DMS79 treated with DMSO at 0.1 percent for 48 hours (cell line): Measurements from ENCODE around the gene TRIM34.
"Not testable (repeated sequence)": the region's sequence is repeated elsewhere in the genome, so short reads cannot be mapped to it uniquely, and the experiment has no call there.

Experiments
- DNase-seq: peaks from one replicate; lab custom pipeline; 2025; lab: John Stamatoyannopoulos, UW

The TRIM34 gene

GRCh38 chr11:5620651-5621521, 3.9 kb upstream of the TRIM34 start:
- no peak for DNase-seq

DNA sequence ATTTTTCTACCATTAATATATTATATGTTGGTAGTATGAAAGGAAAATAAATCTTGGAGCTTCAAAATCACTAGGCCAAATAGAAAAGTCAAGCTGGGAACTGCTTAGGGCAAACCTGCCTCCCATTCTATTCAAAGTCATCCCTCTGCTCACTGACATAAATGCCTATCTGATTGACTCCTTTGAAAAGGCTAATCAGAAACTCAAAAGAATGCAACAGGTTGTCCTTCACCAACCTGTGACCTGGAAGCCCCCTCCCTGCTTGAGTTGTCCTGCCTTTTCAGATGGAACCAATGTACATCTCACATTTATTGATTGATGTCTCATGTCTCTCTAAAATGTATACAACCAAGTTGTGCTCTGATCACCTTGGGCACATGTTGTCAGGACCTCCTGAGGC, 3.2 kb upstream of the TRIM34 start:
- no peak for DNase-seq

GRCh38 chr11:5622802-5623201, 2.0 kb upstream of the TRIM34 start:
- no peak for DNase-seq

GRCh38 chr11:5625281-5625680, 480 bp downstream of the TRIM34 start:
- no peak for DNase-seq

DNA sequence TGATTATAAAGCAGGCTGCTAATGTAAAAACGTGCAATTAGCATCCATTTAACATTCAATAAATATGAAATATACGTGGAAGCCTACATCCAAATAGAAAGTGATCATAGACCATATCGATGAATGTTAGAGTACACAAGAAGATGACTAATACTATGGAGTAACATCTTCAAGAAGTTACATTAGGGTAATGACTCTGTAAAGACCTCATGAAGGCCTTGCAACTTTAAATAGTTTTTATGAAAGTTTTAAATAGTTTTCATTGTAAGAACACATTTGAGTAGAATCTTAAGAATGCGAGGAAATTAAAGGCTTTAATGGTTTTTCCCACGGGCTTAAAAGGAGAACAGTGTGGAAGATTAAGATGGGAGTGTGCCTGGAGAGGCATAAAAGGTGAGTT, 1.4 kb downstream of the TRIM34 start:
- DNase-seq = no peak

DNA sequence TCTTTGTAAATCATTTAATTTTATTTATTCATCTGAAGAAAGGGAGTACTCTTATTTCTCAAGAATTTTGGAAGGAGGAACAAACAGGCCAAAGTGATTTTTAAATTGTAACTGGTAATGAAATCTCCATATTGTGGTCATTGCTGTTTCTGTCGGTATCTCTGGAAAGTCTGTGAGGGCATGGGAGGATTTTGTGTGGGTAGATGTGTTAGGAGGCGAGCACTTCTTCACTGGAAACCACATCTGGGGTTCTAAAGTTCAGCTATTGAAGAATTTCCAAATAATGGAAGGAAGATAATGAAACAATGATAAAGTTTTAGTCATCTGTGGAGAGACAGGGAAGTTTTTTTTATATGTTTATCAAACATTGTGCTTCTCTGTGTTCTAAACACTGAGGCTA, 6.6 kb downstream of the TRIM34 start:
- DNase-seq = no peak

GRCh38 chr11:5631969-5632635, 7.3 kb downstream of the TRIM34 start:
- DNase-seq = no peak

- no peak for DNase-seq
Observed at GRCh38 chr11:5639953-5640352, 15.2 kb downstream of the TRIM34 start.

DNA sequence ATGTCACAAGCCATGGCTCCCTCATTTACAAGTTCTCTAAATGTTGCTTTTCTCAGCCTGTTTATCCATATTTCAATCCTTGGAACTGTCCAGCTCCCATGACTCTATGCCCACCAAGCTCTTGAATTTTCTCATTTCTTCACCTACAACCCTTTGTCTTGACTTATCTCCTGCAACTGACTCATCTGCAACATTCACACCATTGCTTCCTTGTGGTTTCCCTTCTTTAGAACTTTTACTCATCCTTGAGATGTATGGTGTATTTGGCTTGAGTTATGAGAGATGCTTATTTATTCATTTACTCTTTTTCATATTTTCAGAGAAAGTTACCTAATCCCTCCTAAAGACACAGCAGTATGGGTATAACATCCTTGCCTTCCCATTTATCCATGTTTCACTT, 18.8 kb downstream of the TRIM34 start:
- DNase-seq = no peak

DNA sequence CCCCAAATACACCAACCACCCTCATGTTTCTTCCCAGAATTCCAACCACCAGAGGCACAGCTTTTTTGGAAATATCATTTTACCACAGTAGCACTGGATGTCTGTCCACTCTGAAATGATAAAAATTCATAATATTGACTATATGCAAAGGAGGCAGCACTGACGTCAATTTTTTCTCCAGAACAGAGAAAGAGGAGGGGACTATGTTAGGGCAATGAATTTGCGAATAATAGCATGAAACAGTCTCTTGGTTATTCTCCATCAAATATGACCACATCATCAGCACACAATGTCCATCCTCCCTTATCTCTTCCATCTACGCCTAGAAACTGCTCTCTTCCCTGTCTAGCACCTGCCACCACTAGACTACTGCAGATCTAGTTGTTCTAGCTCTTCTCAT, 21.3 kb downstream of the TRIM34 start:
- no peak for DNase-seq

DNA sequence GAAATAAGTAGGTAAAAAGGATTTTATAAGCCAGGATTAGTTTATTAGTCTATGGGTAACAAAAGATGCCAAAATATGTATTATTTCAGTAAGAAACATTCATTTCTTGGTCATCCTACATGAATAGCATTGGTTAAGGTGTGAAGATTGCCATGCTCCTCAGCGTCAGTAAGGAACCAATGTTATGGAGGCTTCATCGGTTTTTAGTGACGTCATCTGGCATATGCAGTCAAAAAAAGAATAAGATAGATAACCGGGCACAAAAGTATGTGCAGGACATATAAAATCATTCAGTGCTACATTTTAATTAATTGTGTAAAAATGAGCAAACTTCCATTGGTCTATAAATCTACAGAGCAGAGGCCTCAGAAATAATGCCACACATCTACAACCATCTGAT, 30.7 kb downstream of the TRIM34 start:
- DNase-seq = no peak

DNA sequence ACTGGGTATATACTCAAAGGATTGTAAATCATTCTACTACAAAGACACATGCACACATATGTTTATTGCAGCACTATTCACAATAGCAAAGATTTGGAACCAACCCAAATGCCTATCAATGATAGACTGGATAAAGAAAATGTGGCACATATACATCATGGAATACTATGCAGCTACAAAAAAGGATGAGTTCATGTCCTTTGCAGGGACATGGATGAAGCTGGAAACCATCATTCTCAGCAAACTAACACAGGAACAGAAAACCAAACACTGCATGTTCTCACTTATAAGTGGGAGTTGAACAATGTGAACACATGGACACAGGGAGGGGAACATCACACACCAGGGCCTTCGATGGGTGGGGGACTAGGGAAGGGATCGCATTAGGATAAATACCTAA, 32.2 kb downstream of the TRIM34 start:
- DNase-seq = not testable (repeated sequence)

DNA sequence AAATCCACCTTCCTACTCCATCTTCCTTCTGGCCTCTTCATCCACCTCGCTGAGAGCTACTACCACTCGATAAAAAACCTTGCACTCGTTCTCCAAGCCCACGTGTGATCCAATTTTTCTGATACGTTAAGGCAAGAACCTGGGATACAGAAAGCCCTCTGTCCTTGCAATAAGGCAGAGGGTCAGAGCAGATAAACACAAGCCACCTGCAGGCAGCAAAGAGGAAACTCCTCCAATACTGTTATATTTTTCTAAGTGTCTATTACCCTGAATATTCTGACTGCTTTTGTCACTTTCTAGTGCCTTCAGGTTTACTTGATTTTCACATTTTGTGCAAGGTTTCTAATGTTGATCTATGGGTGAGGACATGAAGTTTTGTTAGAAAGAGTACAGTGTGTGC, 33.5 kb downstream of the TRIM34 start:
- no peak for DNase-seq

DNA sequence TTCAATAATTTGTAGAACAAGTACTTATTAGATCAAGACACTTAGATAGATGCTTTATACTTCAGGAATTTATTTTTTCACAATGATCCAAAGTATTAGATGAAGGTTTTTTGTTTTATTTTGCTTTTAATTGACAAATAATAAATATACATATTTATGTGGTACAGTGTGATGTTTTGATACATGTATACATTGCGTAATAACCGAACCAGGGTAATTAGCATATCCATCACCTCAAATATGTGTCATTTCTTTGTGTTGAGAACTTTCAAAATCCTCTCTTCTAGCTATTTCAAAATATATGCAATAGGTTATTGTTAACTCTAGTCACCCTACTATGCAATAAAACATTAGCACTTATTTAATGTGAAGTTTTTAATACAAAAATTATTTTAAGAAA, 38.7 kb downstream of the TRIM34 start:
- DNase-seq = no peak

- DNase-seq = no peak
Observed at GRCh38 chr11:5665051-5665570, 40.3 kb downstream of the TRIM34 start.

GRCh38 chr11:5665746-5666401, 41.1 kb downstream of the TRIM34 start:
- DNase-seq = no peak

- no peak for DNase-seq
Observed at GRCh38 chr11:5666402-5666793, 41.6 kb downstream of the TRIM34 start.

DNA sequence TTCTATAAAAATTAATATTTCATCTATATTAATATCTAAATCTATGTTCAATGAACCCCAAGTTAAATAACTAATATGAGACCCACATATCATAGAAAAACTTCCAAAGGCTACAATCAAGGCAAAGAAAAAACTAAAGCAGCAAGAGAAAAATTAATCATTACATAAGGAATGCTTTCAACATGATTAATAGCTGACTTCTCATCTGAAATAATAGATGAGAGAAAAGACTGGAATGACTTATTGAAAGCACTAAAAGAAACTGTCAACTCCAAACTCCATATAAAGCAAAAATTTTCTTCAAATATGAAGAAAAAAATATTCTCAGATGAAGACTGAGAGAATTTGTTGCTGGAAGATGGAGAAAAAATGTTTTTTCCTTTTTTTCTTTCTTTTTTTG, 47.0 kb downstream of the TRIM34 start:
- no peak for DNase-seq

- DNase-seq = no peak
Observed at GRCh38 chr11:5674391-5674790, 49.6 kb downstream of the TRIM34 start.

- DNase-seq = no peak
Observed at GRCh38 chr11:5679811-5680210, 55.0 kb downstream of the TRIM34 start.

GRCh38 chr11:5682890-5683441, 58.2 kb downstream of the TRIM34 start:
- DNase-seq = not testable (repeated sequence)

GRCh38 chr11:5683620-5684019, 58.8 kb downstream of the TRIM34 start:
- DNase-seq = not testable (repeated sequence)
